ENCODE results near the gene PSMA2. TPM values are rescaled to one million over a fixed set of nuclear protein-coding genes. Genes with fewer than 3 reads are reported as not detected.

PSMA2 gene
- total RNA-seq, 1 experiment from 2014 or later: 159 TPM

DNA sequence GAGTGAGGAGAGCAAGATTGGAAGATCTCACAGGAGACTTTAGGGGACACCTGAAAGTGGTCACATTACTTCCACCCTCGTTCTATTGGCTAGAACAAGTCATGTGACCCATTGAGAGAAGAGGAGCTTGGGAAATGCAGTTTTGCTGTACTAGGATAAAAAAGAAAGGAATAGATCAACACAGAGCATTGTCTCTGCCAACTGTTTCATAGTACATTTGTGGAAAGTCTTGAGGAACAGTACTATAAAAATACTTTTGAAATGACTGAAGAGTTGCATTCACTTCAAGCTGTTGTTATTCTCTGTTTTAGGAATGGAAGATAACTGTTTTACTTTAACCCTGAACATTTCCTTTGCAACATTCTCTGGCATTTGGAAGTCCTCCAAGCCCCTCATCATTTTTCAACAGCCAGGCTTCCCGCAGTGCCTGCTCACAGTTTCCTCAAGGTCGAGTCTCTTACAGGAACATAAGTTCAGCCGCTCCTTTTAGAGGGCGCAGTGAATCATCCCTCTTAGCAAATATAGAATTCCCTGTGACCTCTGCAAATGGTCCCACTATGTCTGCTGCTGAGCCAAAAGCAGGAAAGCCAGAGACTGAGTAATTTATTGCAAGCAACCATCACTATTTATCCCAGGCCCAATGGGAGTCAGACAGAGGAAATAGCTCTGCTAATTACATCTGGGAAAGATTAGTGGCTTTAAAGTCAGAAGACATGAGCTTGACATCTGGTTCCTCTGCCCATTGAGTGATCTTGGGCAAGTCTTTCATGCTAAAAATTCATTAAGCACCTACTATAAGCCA lies 40.9 kb upstream of the PSMA2 start:
- Mint-ChIP-seq H3K4me3 (ENCODE audit: unreplicated experiment) (no peak overlapping the region), H3K36me3 (ENCODE audit: insufficient read depth, unreplicated experiment) (no peaks in the 10 kb centered on the region), H3K4me1 (ENCODE audit: low read depth, unreplicated experiment) (no peaks in the 10 kb centered on the region), H3K27ac (ENCODE audit: unreplicated experiment) (no peak overlapping the region), H3K27me3 (ENCODE audit: insufficient read depth, unreplicated experiment) (peaks cover 7% of the 10 kb centered on the region), H3K9me3 (ENCODE audit: unreplicated experiment) (no peaks in the 10 kb centered on the region)
- Histone ChIP-seq H3K9me3 (no peaks in the 10 kb centered on the region), H3K4me1 (no peaks in the 10 kb centered on the region), H3K4me3 (ENCODE audit: low read depth, low read length) (no peak overlapping the region), H3K36me3 (ENCODE audit: control insufficient read depth, insufficient read depth, low read length) (no peaks in the 10 kb centered on the region), H3K27me3 (replicated peaks; ENCODE audit: control insufficient read depth, insufficient read depth, low read length) (no peaks in the 10 kb centered on the region)
- CTCF ChIA-PET: interaction anchor here (1.1 kb wide), 1 partner anchor 10 kb away, joined by 3 read pairs; no protein-coding TSS in a partner anchor
- DNase-seq: no peak
- BruUV-seq (replicated peaks): no TSS peak
- POLR2A ChIA-PET: interaction anchor here (0.5 kb wide), 2 partner anchors 41 to 133 kb away, joined by 3 to 4 read pairs; partner anchors contain the start of genes MRPL32 and PSMA2
- intact Hi-C loops (cut with micrococcal nuclease; ENCODE audit: unreplicated experiment): no loop called here
- TF ChIP-seq, protein P1, sequence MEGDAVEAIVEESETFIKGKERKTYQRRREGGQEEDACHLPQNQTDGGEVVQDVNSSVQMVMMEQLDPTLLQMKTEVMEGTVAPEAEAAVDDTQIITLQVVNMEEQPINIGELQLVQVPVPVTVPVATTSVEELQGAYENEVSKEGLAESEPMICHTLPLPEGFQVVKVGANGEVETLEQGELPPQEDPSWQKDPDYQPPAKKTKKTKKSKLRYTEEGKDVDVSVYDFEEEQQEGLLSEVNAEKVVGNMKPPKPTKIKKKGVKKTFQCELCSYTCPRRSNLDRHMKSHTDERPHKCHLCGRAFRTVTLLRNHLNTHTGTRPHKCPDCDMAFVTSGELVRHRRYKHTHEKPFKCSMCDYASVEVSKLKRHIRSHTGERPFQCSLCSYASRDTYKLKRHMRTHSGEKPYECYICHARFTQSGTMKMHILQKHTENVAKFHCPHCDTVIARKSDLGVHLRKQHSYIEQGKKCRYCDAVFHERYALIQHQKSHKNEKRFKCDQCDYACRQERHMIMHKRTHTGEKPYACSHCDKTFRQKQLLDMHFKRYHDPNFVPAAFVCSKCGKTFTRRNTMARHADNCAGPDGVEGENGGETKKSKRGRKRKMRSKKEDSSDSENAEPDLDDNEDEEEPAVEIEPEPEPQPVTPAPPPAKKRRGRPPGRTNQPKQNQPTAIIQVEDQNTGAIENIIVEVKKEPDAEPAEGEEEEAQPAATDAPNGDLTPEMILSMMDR (IDR thresholded peaks at IDR 0.05; ENCODE audit: insufficient read depth in 1 of 2, low read depth in 1 of 2, low read length in 1 of 2, severe bottlenecking in 1 of 2, unreplicated experiment in 1 of 2): no peak

- H3K27me3 ChIP-seq (replicated peaks; ENCODE audit: control insufficient read depth, insufficient read depth, low read length): no peaks in the 10 kb centered on the region
- intact Hi-C loops (cut with micrococcal nuclease; ENCODE audit: unreplicated experiment): no loop called here
Measured at GRCh38 chr7:42967391-42967790, 35.4 kb upstream of the PSMA2 start.

More at GRCh38 chr7:42967391-42967790, 35.4 kb upstream of the PSMA2 start:
- Mint-ChIP-seq H3K9me3 (ENCODE audit: unreplicated experiment) (no peaks in the 10 kb centered on the region), H3K27ac (ENCODE audit: unreplicated experiment) (no peak overlapping the region), H3K4me3 (ENCODE audit: unreplicated experiment) (no peak overlapping the region), H3K4me1 (ENCODE audit: low read depth, unreplicated experiment) (no peaks in the 10 kb centered on the region), H3K27me3 (ENCODE audit: insufficient read depth, unreplicated experiment) (peaks cover 14% of the 10 kb centered on the region), H3K36me3 (ENCODE audit: insufficient read depth, unreplicated experiment) (no peaks in the 10 kb centered on the region)
- POLR2A ChIA-PET: no interaction called here
- BruUV-seq (replicated peaks): no TSS peak
- Histone ChIP-seq H3K4me1 (no peaks in the 10 kb centered on the region), H3K4me3 (ENCODE audit: low read depth, low read length) (no peak overlapping the region), H3K9me3 (no peaks in the 10 kb centered on the region; the same call in 1 of the 2 replicates), H3K36me3 (ENCODE audit: control insufficient read depth, insufficient read depth, low read length) (no peaks in the 10 kb centered on the region)
- TF ChIP-seq, protein P1 (IDR thresholded peaks at IDR 0.05; ENCODE audit: insufficient read depth in 1 of 2, low read depth in 1 of 2, low read length in 1 of 2, severe bottlenecking in 1 of 2, unreplicated experiment in 1 of 2): no peak
- no peak for DNase-seq
- CTCF ChIA-PET: no interaction called here

Measured in Caco-2 (cell line).